Nephron progenitor cell (in vitro differentiated cells): ENCODE measurements around the gene PARD3B.

Experiments
- DNase-seq: peaks from one replicate; pipeline ENCODE4 v3.0.0; 2021
- H3K27ac Mint-ChIP-seq: 2 replicates; pipeline ENCODE4 v1.8.0; 2021; ENCODE audit warnings: mild to moderate bottlenecking, moderate library complexity, mixed read lengths
- H3K27me3 Mint-ChIP-seq: 2 replicates; pipeline ENCODE4 v1.8.0; 2021; ENCODE audit warnings: mild to moderate bottlenecking, low read depth, mixed read lengths; ENCODE audit not compliant: poor library complexity
- H3K36me3 Mint-ChIP-seq: 2 replicates; pipeline ENCODE4 v1.8.0; 2021; ENCODE audit warnings: low read depth, mixed read lengths
- H3K4me1 Mint-ChIP-seq: 2 replicates; pipeline ENCODE4 v1.8.0; 2021; ENCODE audit warnings: mixed read lengths
- H3K4me3 Mint-ChIP-seq: 2 replicates; pipeline ENCODE4 v1.8.0; 2021; ENCODE audit warnings: mild to moderate bottlenecking, moderate library complexity, mixed read lengths
- H3K9me3 Mint-ChIP-seq: 2 replicates; pipeline ENCODE4 v1.8.0; 2021; ENCODE audit warnings: mild to moderate bottlenecking, moderate library complexity, mixed read lengths
- TF ChIP-seq, protein P1 (sequence below): fragments of 200-600 bp; sonication (generic); IDR thresholded peaks from 2 replicates; pipeline ENCODE4 v1.5.0; 2021; ENCODE audit warnings: antibody characterized with exemption

The PARD3B gene

DNA sequence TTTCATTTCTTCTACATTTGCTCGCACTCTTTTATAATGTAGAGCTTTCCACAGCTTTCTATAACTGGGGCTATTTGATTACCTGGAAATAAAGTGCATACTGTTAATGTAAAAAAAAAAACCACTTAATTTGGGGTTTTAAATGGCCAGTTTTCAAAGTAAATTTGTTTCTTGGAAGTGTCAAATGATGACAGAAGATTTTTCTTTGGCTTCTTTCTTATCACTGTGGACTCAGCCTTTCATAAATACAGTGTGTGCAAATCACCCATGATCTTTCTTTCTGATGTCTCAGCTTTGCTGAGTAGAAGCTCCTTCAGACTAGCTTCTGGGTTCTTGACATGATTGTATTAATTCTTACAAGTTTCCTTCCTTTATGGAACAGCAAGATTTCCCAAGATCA is 525.6 kb downstream of the PARD3B start:
- Mint-ChIP-seq H3K4me1 (no peaks in the 10 kb centered on the region), H3K36me3 (no peaks in the 10 kb centered on the region), H3K27me3 (no peaks in the 10 kb centered on the region), H3K4me3 (no peak overlapping the region), H3K9me3 (no peaks in the 10 kb centered on the region), H3K27ac (no peak overlapping the region)
- no peak for DNase-seq
- TF ChIP-seq, protein P1, sequence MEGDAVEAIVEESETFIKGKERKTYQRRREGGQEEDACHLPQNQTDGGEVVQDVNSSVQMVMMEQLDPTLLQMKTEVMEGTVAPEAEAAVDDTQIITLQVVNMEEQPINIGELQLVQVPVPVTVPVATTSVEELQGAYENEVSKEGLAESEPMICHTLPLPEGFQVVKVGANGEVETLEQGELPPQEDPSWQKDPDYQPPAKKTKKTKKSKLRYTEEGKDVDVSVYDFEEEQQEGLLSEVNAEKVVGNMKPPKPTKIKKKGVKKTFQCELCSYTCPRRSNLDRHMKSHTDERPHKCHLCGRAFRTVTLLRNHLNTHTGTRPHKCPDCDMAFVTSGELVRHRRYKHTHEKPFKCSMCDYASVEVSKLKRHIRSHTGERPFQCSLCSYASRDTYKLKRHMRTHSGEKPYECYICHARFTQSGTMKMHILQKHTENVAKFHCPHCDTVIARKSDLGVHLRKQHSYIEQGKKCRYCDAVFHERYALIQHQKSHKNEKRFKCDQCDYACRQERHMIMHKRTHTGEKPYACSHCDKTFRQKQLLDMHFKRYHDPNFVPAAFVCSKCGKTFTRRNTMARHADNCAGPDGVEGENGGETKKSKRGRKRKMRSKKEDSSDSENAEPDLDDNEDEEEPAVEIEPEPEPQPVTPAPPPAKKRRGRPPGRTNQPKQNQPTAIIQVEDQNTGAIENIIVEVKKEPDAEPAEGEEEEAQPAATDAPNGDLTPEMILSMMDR: no peak

DNA sequence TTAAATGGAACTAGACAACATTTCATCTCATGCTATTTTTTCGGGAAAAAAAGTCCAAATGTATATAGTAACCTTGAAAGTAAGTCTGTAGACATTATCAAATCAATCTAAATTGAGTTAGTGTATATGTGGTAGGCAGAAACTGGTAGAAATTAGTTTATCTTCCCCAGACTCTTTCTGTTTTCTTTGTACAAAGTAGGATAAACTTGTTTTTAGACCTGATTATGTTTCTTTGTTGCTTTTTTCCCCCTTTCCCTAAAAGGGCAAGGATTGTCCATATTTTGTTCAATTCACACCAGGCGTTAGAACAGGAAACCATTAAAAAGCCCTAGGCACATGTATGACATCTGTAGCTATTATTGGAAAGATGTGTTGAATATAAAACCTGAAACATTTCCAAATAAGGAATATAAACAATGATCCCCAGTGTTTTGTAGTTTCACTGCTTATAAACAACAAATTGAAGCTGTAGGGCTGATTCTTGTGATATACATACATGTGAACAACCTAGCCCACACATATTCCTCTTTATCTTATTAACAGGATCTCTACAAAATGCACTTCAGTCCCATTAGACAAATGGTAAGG is 528.3 kb downstream of the PARD3B start:
- no peaks in the 10 kb centered on the region for H3K4me1 Mint-ChIP-seq
- no peaks in the 10 kb centered on the region for H3K27me3 Mint-ChIP-seq
- no peak overlapping the region for H3K4me3 Mint-ChIP-seq
- H3K9me3 Mint-ChIP-seq: no peaks in the 10 kb centered on the region
- H3K36me3 Mint-ChIP-seq: no peaks in the 10 kb centered on the region
- H3K27ac Mint-ChIP-seq: no peak overlapping the region
- TF ChIP-seq, protein P1: no peak
- no peak for DNase-seq

- no peak for DNase-seq
- H3K36me3 Mint-ChIP-seq: no peaks in the 10 kb centered on the region
- H3K4me3 Mint-ChIP-seq: no peak overlapping the region
- no peaks in the 10 kb centered on the region for H3K9me3 Mint-ChIP-seq
- TF ChIP-seq, protein P1: no peak
- no peaks in the 10 kb centered on the region for H3K4me1 Mint-ChIP-seq
- no peaks in the 10 kb centered on the region for H3K27me3 Mint-ChIP-seq
- H3K27ac Mint-ChIP-seq: no peak overlapping the region
Measured at GRCh38 chr2:205076405-205076804, 531.1 kb downstream of the PARD3B start.

DNA sequence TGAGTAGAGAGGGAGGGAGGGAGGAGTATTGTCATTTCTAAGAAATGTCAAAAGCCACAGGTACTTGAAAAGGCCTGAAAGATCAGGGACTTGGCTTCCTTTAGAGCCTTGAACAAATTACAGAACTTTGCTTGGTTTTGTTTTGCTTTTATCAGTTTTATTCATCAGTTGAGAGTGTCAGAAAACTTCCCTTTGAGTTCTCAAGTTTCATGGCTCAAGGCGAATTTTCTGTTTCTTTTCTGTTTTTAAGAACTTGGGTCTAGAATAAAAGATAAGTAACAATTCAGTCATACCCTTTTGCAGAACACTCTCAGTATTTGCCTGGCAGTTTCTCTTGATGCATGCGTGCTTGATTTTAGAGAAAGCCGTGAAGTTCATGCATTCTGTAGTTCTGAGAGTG is 531.9 kb downstream of the PARD3B start:
- TF ChIP-seq, protein P1: no peak
- Mint-ChIP-seq H3K36me3 (no peaks in the 10 kb centered on the region), H3K4me1 (no peaks in the 10 kb centered on the region), H3K27ac (no peak overlapping the region), H3K27me3 (no peaks in the 10 kb centered on the region), H3K9me3 (no peaks in the 10 kb centered on the region), H3K4me3 (no peak overlapping the region)
- DNase-seq: no peak

DNA sequence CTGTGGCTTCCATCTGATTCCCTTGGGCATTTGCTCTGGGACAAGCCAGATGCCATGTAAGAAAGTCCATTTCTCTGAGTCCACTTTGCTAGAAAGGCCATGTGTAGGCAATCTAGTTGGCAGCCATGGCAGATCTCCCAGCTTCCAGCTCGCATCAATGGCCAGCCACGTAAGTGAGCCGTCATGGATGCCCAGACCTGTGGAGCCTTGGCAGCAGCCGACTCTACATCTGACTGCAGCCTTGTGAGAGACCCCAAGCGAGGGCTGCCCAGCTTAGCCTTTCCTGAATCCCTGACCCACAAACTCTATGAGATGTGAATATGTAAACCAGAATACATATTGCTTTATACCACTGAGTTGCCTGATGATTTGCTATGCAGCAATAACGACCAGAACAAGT is 533.5 kb downstream of the PARD3B start:
- Mint-ChIP-seq H3K27me3 (no peaks in the 10 kb centered on the region), H3K9me3 (no peaks in the 10 kb centered on the region), H3K36me3 (no peaks in the 10 kb centered on the region), H3K4me1 (no peaks in the 10 kb centered on the region), H3K27ac (no peak overlapping the region), H3K4me3 (no peak overlapping the region)
- no peak for DNase-seq
- TF ChIP-seq, protein P1: no peak

GRCh38 chr2:205079173-205079572 is 533.9 kb downstream of the PARD3B start:
- Mint-ChIP-seq H3K4me3 (no peak overlapping the region), H3K36me3 (no peaks in the 10 kb centered on the region), H3K4me1 (no peaks in the 10 kb centered on the region), H3K27ac (no peak overlapping the region), H3K9me3 (no peaks in the 10 kb centered on the region), H3K27me3 (no peaks in the 10 kb centered on the region)
- TF ChIP-seq, protein P1: no peak
- DNase-seq: no peak
